Occipital lobe (tissue), 1 donor: ENCODE data around the gene KPNA5. TPM values are rescaled to one million over a fixed set of nuclear protein-coding genes. Genes with fewer than 3 reads are reported as not detected.

Experiments used
- total RNA-seq: library from RNA; depleted of rRNA; stranded (reverse); fragments of >200 nt; gene quantifications from one replicate; pipeline ENCODE4 v1.2.3, GENCODE V29; 2014

KPNA5 gene
- total RNA-seq, 1 donor from 2014 or later, result 96.7 TPM

Other genes starting within 250 kb of the KPNA5 start
- gene CALHM6, start 219.8 kb upstream of the KPNA5 start, total RNA-seq, result 2.7 TPM
- 0.78 TPM for gene CALHM5, start 169.6 kb upstream of the KPNA5 start, total RNA-seq
- gene TRAPPC3L, start 135.5 kb upstream of the KPNA5 start, total RNA-seq, result not detected
- gene CALHM4, start 127.5 kb upstream of the KPNA5 start, total RNA-seq, result not detected
- 33.4 TPM for gene RWDD1, start 109.7 kb upstream of the KPNA5 start, total RNA-seq
- 2.7 TPM for gene RSPH4A, start 64.7 kb upstream of the KPNA5 start, total RNA-seq
- 47.1 TPM for gene ZUP1, start 12.4 kb upstream of the KPNA5 start, total RNA-seq
- 2.8 TPM for gene FAM162B, start 84.5 kb downstream of the KPNA5 start, total RNA-seq
- not detected for gene GPRC6A, start 147.9 kb downstream of the KPNA5 start, total RNA-seq
- not detected for gene RFX6, start 196.0 kb downstream of the KPNA5 start, total RNA-seq